Esophagus squamous epithelium (tissue), 4 donors: ENCODE measurements around the gene CRYM.

Experiments used
- POLR2A ChIP-seq, 4 donors: fragments of 450-650 bp; IDR thresholded peaks; one replicate each; pipeline ENCODE4 v1.6.1; 2017; ENCODE audit warnings: antibody characterized with exemption in 4 of 4, mild to moderate bottlenecking in 4 of 4, moderate library complexity in 3 of 4
- TF ChIP-seq, protein P1 (sequence below), 6 experiments: fragments of 450-650 bp in 4 of 6; fragments of 200-600 bp in 2 of 6; sonication (generic) in 2 of 6; IDR thresholded peaks; one replicate each; pipeline ENCODE4 v1.5.1; 2016 to 2019; ENCODE audit warnings: antibody characterized with exemption in 6 of 6, mild to moderate bottlenecking in 4 of 6, moderate library complexity in 4 of 6

DNA sequence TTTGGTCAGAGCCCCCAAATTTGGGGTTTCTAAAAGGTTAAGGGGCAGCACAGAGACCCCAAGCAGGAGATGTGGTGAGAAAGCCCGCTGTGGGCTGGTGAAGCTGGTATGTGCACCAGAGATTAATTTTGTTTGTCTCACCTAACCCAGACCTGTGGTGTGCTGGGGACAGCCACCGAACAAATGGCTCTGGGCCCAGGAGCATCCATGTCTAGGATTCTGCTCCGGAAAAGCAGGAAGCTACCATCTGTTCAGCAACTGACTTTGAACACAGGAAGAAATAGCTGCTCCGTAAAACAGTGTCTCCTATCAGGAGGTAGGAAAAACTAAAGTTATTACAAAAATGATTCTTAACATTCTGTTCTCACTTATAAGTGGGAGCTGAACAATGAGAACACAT, 64.0 kb downstream of the CRYM start:
- TF ChIP-seq, protein P1, sequence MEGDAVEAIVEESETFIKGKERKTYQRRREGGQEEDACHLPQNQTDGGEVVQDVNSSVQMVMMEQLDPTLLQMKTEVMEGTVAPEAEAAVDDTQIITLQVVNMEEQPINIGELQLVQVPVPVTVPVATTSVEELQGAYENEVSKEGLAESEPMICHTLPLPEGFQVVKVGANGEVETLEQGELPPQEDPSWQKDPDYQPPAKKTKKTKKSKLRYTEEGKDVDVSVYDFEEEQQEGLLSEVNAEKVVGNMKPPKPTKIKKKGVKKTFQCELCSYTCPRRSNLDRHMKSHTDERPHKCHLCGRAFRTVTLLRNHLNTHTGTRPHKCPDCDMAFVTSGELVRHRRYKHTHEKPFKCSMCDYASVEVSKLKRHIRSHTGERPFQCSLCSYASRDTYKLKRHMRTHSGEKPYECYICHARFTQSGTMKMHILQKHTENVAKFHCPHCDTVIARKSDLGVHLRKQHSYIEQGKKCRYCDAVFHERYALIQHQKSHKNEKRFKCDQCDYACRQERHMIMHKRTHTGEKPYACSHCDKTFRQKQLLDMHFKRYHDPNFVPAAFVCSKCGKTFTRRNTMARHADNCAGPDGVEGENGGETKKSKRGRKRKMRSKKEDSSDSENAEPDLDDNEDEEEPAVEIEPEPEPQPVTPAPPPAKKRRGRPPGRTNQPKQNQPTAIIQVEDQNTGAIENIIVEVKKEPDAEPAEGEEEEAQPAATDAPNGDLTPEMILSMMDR (IDR thresholded peaks at IDR 0.05): no peak
- no peak for TF ChIP-seq POLR2A (IDR thresholded peaks at IDR 0.05)
